ENCODE measurements around the gene BOD1L1.

GRCh38 chr4:13647031-13647430 is 19.5 kb upstream of the BOD1L1 start:
- TF ChIP-seq CTCF (IDR thresholded peaks at IDR 0.05) (no peak), POLR2A (IDR thresholded peaks at IDR 0.05; ENCODE audit: low read depth) (no peak)

Data from esophagus muscularis mucosa (tissue), 3 donors.